GM12878 (cell line): Measurements from ENCODE around the gene NKD1. TPM values are rescaled to one million over a fixed set of nuclear protein-coding genes. Genes with fewer than 3 reads are reported as not detected.

Experiments used
- ATAC-seq: fragments of 200-7000 bp; cut with Tn5 transposase; 3 replicates; pipeline ENCODE4 v1.9.1; 2020; ENCODE audit warnings: mild to moderate bottlenecking, moderate library complexity
- BruUV-seq: library from RNA; stranded (reverse); fragments of 400-500 nt; replicated peaks from 2 replicates; lab custom pipeline; 2021; lab: Mats Ljungman, UMichigan
- CTCF ChIA-PET: fragments of 300-600 bp; sonication (Branson Sonifier 250); formaldehyde crosslinking; extraction: SDS; loops from one replicate; lab custom pipeline; 2021; ENCODE audit warnings: inconsistent platforms; lab: Yijun Ruan, JAX
- POLR2A ChIA-PET: fragments of 350-600 bp; formaldehyde crosslinking; extraction: SDS; loops from one replicate; lab custom pipeline; 2021; ENCODE audit warnings: inconsistent platforms; lab: Charles Lee
- RAD21 ChIA-PET: fragments of 300-600 bp; sonication (Branson Sonifier 250); formaldehyde crosslinking; loops from one replicate; lab custom pipeline; 2023; ENCODE audit warnings: antibody characterized with exemption; ENCODE audit not compliant: unreplicated experiment; lab: Charles Lee
- SMC1A ChIA-PET: fragments of 300-600 bp; sonication (Branson Sonifier 250); formaldehyde crosslinking; loops from one replicate; lab custom pipeline; 2023; ENCODE audit not compliant: unreplicated experiment, uncharacterized antibody; lab: Charles Lee
- DNase-seq: peaks from one replicate; pipeline ENCODE4 v3.0.0-alpha.2; 2011; ENCODE audit warnings: low read depth, low spot score
- FAIRE-seq: peaks from 3 replicates; lab custom pipeline; 2011; peaks lifted over from hg19 to GRCh38; lab: Jason Lieb, UNC
- H2AFZ ChIP-seq: 2 replicates; pipeline ENCODE4 v1.6.0; 2011; ENCODE audit warnings: low read depth, low read length, control low read depth; ENCODE audit not compliant: control insufficient read depth
- H3K27ac ChIP-seq: 2 replicates; pipeline ENCODE4 v1.5.1; 2011; ENCODE audit warnings: control low read depth; ENCODE audit not compliant: control insufficient read depth, insufficient read depth
- H3K27me3 ChIP-seq, 2 experiments: replicated peaks in 1 of 2; 2 replicates each; pipeline versions ENCODE4 v1.6.0 to v1.6.1; 2011; ENCODE audit warnings: low read length in 1 of 2; ENCODE audit not compliant: control insufficient read depth in 2 of 2, insufficient read depth in 2 of 2
- H3K36me3 ChIP-seq, 2 experiments: 2 replicates each; pipeline ENCODE4 v1.5.1; 2011; ENCODE audit warnings: low read length in 1 of 2; ENCODE audit not compliant: control insufficient read depth in 2 of 2, insufficient read depth in 2 of 2
- H3K4me1 ChIP-seq: 2 replicates; pipeline ENCODE4 v1.6.1; 2011; ENCODE audit warnings: mild to moderate bottlenecking, low read length, moderate library complexity, mixed read lengths; ENCODE audit not compliant: control insufficient read depth, insufficient read depth
- H3K4me2 ChIP-seq: 2 replicates; pipeline ENCODE4 v1.6.0; 2011; ENCODE audit warnings: control low read depth; ENCODE audit not compliant: control insufficient read depth, insufficient read depth
- H3K4me3 ChIP-seq: fragments of 200-600 bp; sonication (generic); 2 replicates; pipeline ENCODE4 v1.5.1; 2016
- H3K79me2 ChIP-seq: 2 replicates; pipeline ENCODE4 v1.6.0; 2011; ENCODE audit warnings: low read length; ENCODE audit not compliant: control insufficient read depth, insufficient read depth
- H3K9ac ChIP-seq: 2 replicates; pipeline ENCODE4 v1.8.0; 2011; ENCODE audit warnings: low read length, control low read depth, mixed read lengths; ENCODE audit not compliant: control insufficient read depth, insufficient read depth
- H3K9me3 ChIP-seq: replicated peaks from 3 replicates; pipeline ENCODE4 v1.5.1; 2011; ENCODE audit warnings: mild to moderate bottlenecking, low read length; ENCODE audit not compliant: control insufficient read depth, insufficient read depth
- H4K20me1 ChIP-seq: 2 replicates; pipeline ENCODE4 v1.6.0; 2011; ENCODE audit not compliant: control insufficient read depth, insufficient read depth
- BHLHE40 ChIP-seq, 2 experiments: fragments of 450-650 bp in 1 of 2; IDR thresholded peaks; 2 replicates each; pipeline ENCODE4 v1.6.1; 2011 to 2017; ENCODE audit warnings: low read depth in 2 of 2, borderline replicate concordance in 1 of 2, improper control_type of control experiment in 1 of 2, low read length in 1 of 2, mild to moderate bottlenecking in 1 of 2
- CBFB ChIP-seq: IDR thresholded peaks from 2 replicates; pipeline ENCODE4 v1.6.1; 2016; ENCODE audit warnings: antibody characterized with exemption, low read depth
- CBX3 ChIP-seq: fragments of 200-600 bp; sonication (generic); IDR thresholded peaks from 2 replicates; pipeline ENCODE4 v1.6.1; 2016; ENCODE audit warnings: low read depth, borderline replicate concordance
- CHD1 ChIP-seq: IDR thresholded peaks from 2 replicates; pipeline ENCODE4 v1.6.1; 2012; ENCODE audit warnings: low read depth, low read length, improper control_type of control experiment
- CHD2 ChIP-seq: IDR thresholded peaks from 2 replicates; pipeline ENCODE4 v1.6.1; 2011; ENCODE audit warnings: low read depth, low read length, improper control_type of control experiment, borderline replicate concordance
- CREM ChIP-seq: IDR thresholded peaks from 2 replicates; pipeline ENCODE4 v1.6.1; 2014; ENCODE audit warnings: antibody characterized with exemption, low read depth
- FOXK2 ChIP-seq: fragments of 450-650 bp; IDR thresholded peaks from 2 replicates; pipeline ENCODE4 v1.6.1; 2017; ENCODE audit warnings: mild to moderate bottlenecking, moderate library complexity
- HCFC1 ChIP-seq: fragments of 150-350 bp; IDR thresholded peaks from 2 replicates; pipeline ENCODE4 v1.6.1; 2014; ENCODE audit warnings: low read length
- POLR2AphosphoS2 ChIP-seq: IDR thresholded peaks from 2 replicates; pipeline ENCODE4 v1.6.1; 2011; ENCODE audit warnings: low read depth, mild to moderate bottlenecking, low read length, improper control_type of control experiment, moderate library complexity
- SMAD1 ChIP-seq: fragments of 450-650 bp; IDR thresholded peaks from 2 replicates; pipeline ENCODE4 v1.6.1; 2018; ENCODE audit warnings: mild to moderate bottlenecking, low read depth; ENCODE audit not compliant: partially characterized antibody
- ZZZ3 ChIP-seq: IDR thresholded peaks from 2 replicates; pipeline ENCODE4 v1.6.1; 2011; ENCODE audit warnings: low read depth; ENCODE audit not compliant: control insufficient read depth, insufficient read length
- WGBS: methylation state at CpG from one replicate; pipeline ENCODE4 v1.1.6; 2016; ENCODE audit warnings: low lambda C conversion rate; ENCODE audit not compliant: insufficient replicate concordance, insufficient coverage; ENCODE audit errors: missing lambda C conversion rate; 5-methylcytosine and 5-hydroxymethylcytosine counted together
- in situ Hi-C: fragments of 300-500 bp; cut with MboI; formaldehyde crosslinking; loops from 9 replicates; pipeline ENCODE4 v1.14.3; 2018; ENCODE audit warnings: mixed read lengths
- intact Hi-C: fragments of 100-400 bp; cut with micrococcal nuclease; formaldehyde crosslinking; loops from one replicate; pipeline ENCODE4 v1.14.2; 2022; ENCODE audit not compliant: unreplicated experiment
- polyA plus RNA-seq, 11 experiments: library from polyadenylated mRNA; depleted of rRNA in 4 of 11; unstranded in 6 of 11; stranded (reverse) in 5 of 11; fragments of >200 nt; fragmentation: Nextera tagmentation in 4 of 11; fragmentation: Illumina TruSeq in 1 of 11; extraction: Ambion mirVana in 4 of 11; extraction: Trizol in 1 of 11; gene quantifications; 1 replicate in 1 of 11; 2 replicates in 10 of 11; pipeline versions ENCODE4 v1.2.1 to v1.2.3, GENCODE V29; 2011 to 2016; ENCODE audit warnings: inconsistent platforms in 2 of 11, missing spikeins in 2 of 11, low read depth in 1 of 11
- total RNA-seq, 4 experiments: library from RNA; depleted of rRNA in 3 of 4; stranded (reverse); fragments of >200 nt in 3 of 4; fragmentation: Illumina TruSeq in 1 of 4; extraction: Trizol in 1 of 4; gene quantifications; 2 replicates each; pipeline versions ENCODE4 v1.2.1 to v1.2.3, GENCODE V29; 2013 to 2021
- TF ChIP-seq, protein P1 (sequence below): fragments of 450-650 bp; IDR thresholded peaks from 2 replicates; pipeline ENCODE4 v1.6.1; 2017; ENCODE audit warnings: low read depth, mild to moderate bottlenecking, moderate library complexity
- TF ChIP-seq, protein P2 (sequence below): IDR thresholded peaks from 2 replicates; pipeline ENCODE4 v1.6.1; 2012; ENCODE audit warnings: low read length, inconsistent platforms
- TF ChIP-seq, protein P3 (sequence below): fragments of 450-650 bp; IDR thresholded peaks from 2 replicates; pipeline ENCODE4 v1.6.1; 2017; ENCODE audit warnings: antibody characterized with exemption, mild to moderate bottlenecking, moderate library complexity
- TF ChIP-seq, protein P4 (sequence below): IDR thresholded peaks from 2 replicates; pipeline ENCODE4 v1.6.1; 2012; ENCODE audit warnings: low read depth, low read length, improper control_type of control experiment

Gene NKD1
- total and polyA plus RNA-seq, 10 of the 15 experiments (the other 5 are each of a cell fraction or from before 2014, with no cell fraction given) = under 0.01 to 0.49 (median 0.04) TPM; not detected in 2

DNA sequence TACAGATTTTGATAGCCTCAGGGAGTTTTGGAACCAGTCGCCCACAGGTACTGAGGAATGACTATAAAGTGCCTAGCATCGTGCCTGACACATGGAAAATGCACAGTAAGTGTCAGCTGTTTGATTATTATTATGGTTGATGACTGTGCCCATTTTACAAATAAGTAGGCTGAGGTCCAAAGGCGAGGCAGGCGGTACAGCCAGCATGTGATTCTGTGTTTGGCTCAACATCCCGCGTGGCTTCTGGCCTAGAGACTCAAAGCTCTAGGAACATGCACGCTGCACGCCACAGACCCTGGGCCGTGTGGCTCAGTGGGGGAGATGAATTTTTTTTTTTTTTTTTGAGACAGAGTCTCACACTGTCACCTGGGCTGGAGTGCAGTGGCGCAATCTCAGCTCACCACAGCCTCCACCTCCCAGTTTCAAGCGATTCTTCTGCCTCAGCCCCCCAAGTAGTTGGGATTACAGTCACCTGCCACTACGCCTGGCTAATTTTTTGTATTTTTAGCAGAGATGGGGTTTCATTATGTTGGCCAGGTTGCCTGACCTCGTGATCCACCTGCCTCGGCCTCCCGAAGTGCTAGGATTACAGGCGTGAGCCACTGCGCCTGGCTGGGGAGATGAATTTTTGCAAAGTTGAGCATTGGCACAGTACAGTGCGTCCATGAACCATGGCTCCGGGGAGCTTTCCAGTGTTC lies 57.7 kb downstream of the NKD1 start:
- RAD21 ChIA-PET = no interaction called here

More for the DNA sequence above, 57.7 kb downstream of the NKD1 start:
- H3K4me2 ChIP-seq = no peak overlapping the region
- H3K27me3 ChIP-seq = no peaks in the 10 kb centered on the region; a peak in 1 of 4 replicates
- ChIA-PET CTCF (no interaction called here), SMC1A (no interaction called here), POLR2A (no interaction called here)
- no peaks in the 10 kb centered on the region for H4K20me1 ChIP-seq
- no TSS peak for BruUV-seq
- no peak overlapping the region for H3K27ac ChIP-seq
- DNase-seq (no peak), FAIRE-seq (no peak), ATAC-seq (no peak)
- H3K9ac ChIP-seq = no peak overlapping the region
- TF ChIP-seq HCFC1 = no peak
- no peak for TF ChIP-seq CBX3
- TF ChIP-seq BHLHE40 (IDR thresholded peaks at IDR 0.05; ENCODE audit: borderline replicate concordance in 1 of 2, low read depth in 2 of 2, low read length in 1 of 2) = no peak
- TF ChIP-seq, protein P1, sequence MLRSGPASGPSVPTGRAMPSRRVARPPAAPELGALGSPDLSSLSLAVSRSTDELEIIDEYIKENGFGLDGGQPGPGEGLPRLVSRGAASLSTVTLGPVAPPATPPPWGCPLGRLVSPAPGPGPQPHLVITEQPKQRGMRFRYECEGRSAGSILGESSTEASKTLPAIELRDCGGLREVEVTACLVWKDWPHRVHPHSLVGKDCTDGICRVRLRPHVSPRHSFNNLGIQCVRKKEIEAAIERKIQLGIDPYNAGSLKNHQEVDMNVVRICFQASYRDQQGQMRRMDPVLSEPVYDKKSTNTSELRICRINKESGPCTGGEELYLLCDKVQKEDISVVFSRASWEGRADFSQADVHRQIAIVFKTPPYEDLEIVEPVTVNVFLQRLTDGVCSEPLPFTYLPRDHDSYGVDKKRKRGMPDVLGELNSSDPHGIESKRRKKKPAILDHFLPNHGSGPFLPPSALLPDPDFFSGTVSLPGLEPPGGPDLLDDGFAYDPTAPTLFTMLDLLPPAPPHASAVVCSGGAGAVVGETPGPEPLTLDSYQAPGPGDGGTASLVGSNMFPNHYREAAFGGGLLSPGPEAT = no peak
- TF ChIP-seq FOXK2 = no peak
- TF ChIP-seq, protein P2, sequence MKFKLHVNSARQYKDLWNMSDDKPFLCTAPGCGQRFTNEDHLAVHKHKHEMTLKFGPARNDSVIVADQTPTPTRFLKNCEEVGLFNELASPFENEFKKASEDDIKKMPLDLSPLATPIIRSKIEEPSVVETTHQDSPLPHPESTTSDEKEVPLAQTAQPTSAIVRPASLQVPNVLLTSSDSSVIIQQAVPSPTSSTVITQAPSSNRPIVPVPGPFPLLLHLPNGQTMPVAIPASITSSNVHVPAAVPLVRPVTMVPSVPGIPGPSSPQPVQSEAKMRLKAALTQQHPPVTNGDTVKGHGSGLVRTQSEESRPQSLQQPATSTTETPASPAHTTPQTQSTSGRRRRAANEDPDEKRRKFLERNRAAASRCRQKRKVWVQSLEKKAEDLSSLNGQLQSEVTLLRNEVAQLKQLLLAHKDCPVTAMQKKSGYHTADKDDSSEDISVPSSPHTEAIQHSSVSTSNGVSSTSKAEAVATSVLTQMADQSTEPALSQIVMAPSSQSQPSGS = no peak
- TF ChIP-seq, protein P3, sequence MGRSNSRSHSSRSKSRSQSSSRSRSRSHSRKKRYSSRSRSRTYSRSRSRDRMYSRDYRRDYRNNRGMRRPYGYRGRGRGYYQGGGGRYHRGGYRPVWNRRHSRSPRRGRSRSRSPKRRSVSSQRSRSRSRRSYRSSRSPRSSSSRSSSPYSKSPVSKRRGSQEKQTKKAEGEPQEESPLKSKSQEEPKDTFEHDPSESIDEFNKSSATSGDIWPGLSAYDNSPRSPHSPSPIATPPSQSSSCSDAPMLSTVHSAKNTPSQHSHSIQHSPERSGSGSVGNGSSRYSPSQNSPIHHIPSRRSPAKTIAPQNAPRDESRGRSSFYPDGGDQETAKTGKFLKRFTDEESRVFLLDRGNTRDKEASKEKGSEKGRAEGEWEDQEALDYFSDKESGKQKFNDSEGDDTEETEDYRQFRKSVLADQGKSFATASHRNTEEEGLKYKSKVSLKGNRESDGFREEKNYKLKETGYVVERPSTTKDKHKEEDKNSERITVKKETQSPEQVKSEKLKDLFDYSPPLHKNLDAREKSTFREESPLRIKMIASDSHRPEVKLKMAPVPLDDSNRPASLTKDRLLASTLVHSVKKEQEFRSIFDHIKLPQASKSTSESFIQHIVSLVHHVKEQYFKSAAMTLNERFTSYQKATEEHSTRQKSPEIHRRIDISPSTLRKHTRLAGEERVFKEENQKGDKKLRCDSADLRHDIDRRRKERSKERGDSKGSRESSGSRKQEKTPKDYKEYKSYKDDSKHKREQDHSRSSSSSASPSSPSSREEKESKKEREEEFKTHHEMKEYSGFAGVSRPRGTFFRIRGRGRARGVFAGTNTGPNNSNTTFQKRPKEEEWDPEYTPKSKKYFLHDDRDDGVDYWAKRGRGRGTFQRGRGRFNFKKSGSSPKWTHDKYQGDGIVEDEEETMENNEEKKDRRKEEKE = no peak
- TF ChIP-seq POLR2AphosphoS2 = no peak
- no peak for TF ChIP-seq SMAD1
- TF ChIP-seq CREM = no peak
- TF ChIP-seq CHD1 = no peak
- TF ChIP-seq, protein P4, sequence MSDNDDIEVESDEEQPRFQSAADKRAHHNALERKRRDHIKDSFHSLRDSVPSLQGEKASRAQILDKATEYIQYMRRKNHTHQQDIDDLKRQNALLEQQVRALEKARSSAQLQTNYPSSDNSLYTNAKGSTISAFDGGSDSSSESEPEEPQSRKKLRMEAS = no peak
- no peak for TF ChIP-seq ZZZ3
- no peak for TF ChIP-seq CHD2
- no peak for TF ChIP-seq CBFB
- in situ Hi-C loops (no loop called here), intact Hi-C loops (no loop called here)
- no peaks in the 10 kb centered on the region for H3K79me2 ChIP-seq
- H3K4me1 ChIP-seq = peaks cover 3% of the 10 kb centered on the region; the same call in 1 of the 2 replicates
- 65% methylated on average over 19 of the region's 19 CpGs for WGBS
- H2AFZ ChIP-seq = no peak overlapping the region
- H3K36me3 ChIP-seq = no peaks in the 10 kb centered on the region
- no peaks in the 10 kb centered on the region for H3K9me3 ChIP-seq
- no peak overlapping the region for H3K4me3 ChIP-seq
